Ramos (cell line): Measurements from ENCODE around the gene ONECUT1.

ENCODE experiments used
- in situ Hi-C: fragments of 300-500 bp; cut with MboI; formaldehyde crosslinking; loops from one replicate; pipeline ENCODE4 v1.14.3; 2022; ENCODE audit warnings: low sequenced_read_pairs; ENCODE audit not compliant: unreplicated experiment

Gene ONECUT1

DNA sequence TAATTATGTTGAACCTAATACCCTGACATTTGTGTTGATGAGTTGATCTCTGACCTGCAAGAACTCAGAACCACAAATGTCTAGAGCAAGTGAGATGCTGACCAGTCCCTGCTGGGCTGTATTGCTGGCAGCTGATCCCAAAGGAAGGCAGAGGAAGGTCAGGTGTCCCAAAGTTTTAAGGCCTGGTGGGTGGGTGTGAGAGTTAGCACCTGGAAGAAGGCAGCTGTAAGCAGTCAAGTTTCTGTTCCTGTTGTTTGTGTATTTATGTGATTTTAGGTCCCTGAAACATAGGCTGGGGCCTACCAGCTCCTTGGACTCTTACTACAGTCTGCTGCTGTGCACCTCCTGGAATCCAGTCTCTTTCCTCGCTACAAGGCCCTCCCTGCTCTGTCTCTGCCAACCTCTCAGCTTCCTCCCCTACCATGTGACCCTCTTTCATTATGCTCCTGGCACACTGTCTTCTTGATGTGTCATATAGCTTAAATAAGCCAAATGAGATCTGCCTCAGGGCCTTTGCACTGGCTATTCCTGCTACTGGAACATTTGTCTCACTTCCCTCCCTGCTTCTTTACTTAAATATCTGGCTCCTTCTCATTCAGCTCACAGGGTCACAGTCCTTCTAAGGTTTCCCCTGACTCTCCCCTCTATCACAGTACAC lies 80.0 kb downstream of the ONECUT1 start:
- in situ Hi-C loops, result no loop called here

DNA sequence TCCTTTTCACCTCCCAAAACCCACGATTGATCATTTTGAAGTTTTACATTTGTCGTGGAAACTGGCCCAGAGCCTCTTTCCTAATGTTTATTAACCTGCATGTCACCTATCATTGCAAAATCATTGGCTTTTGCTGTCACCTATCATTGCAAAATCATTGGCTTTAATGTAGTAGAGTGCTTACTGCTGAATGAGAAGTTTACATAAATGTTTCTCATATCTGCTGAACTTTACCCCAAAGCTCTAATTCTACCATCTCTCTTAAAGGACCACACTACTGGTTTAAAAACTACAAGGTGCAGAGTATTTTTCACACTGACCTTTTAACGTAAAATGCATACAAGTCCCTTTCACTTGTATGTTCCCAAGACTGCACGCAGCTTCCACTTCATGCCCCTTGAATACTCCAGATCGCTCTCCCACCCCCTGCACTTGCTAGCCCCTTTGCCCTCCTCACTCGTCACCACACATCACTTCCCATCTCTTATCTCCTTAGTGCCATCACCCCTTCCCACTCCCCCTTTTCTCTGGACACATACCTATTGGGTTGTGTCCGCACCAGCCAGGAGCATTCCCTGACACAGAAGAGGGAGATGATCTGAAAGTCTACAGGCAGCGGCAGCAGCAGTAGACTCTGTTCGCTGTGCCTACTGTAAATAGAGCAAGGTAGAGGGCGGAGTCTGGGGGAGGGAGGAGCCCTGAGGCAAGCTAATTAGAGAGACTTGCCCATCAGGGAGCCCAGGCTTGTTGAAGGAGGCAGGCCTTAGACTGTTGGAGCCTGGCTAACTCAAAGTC lies 80.8 kb downstream of the ONECUT1 start:
- in situ Hi-C loops, result no loop called here
